Trophoblast cell (in vitro differentiated cells and primary cell): Measurements from ENCODE around the gene ASTN1.
A peak's percentile ranks its signal among the peaks of the same experiment; 100 is the strongest.

Source experiments
- DNase-seq, 2 donors: peaks; one replicate each; pipeline ENCODE4 v3.0.0-alpha.2; 2016
- H2AFZ ChIP-seq: 2 replicates; pipeline ENCODE4 v1.6.1; 2013; ENCODE audit warnings: low read length, moderate library complexity, mild to moderate bottlenecking; ENCODE audit not compliant: insufficient read depth, poor library complexity
- H2AK5ac ChIP-seq: 2 replicates; pipeline ENCODE4 v1.6.1; 2013; ENCODE audit warnings: mild to moderate bottlenecking, low read length
- H2BK120ac ChIP-seq: 2 replicates; pipeline ENCODE4 v1.6.1; 2013; ENCODE audit warnings: low read length, mild to moderate bottlenecking, moderate library complexity; ENCODE audit not compliant: insufficient read depth, poor library complexity
- H2BK12ac ChIP-seq: 2 replicates; pipeline ENCODE4 v1.6.1; 2013; ENCODE audit warnings: mild to moderate bottlenecking, low read length, moderate library complexity
- H2BK5ac ChIP-seq: 2 replicates; pipeline ENCODE4 v1.6.1; 2013; ENCODE audit warnings: low read length, low read depth, moderate library complexity, mild to moderate bottlenecking; ENCODE audit not compliant: poor library complexity
- H3K14ac ChIP-seq: 2 replicates; pipeline ENCODE4 v1.6.1; 2013; ENCODE audit warnings: mild to moderate bottlenecking, low read length
- H3K18ac ChIP-seq: 2 replicates; pipeline ENCODE4 v1.6.1; 2013; ENCODE audit warnings: mild to moderate bottlenecking, low read length
- H3K23ac ChIP-seq: 2 replicates; pipeline ENCODE4 v1.6.1; 2013; ENCODE audit warnings: low read length
- H3K27ac ChIP-seq: 2 replicates; pipeline ENCODE4 v1.5.1; 2013; ENCODE audit warnings: low read depth, mild to moderate bottlenecking, inconsistent platforms, low read length, moderate library complexity
- H3K27me3 ChIP-seq: 2 replicates; pipeline ENCODE4 v1.6.1; 2013; ENCODE audit warnings: inconsistent platforms, mild to moderate bottlenecking, low read length, moderate library complexity; ENCODE audit not compliant: insufficient read depth
- H3K36me3 ChIP-seq, 2 experiments: 1 replicate in 1 of 2; 2 replicates in 1 of 2; pipeline ENCODE4 v1.6.1; 2013; ENCODE audit warnings: low read length in 2 of 2, mild to moderate bottlenecking in 2 of 2, moderate library complexity in 1 of 2; ENCODE audit not compliant: insufficient read depth in 2 of 2, control insufficient read depth in 1 of 2
- H3K4ac ChIP-seq: 2 replicates; pipeline ENCODE4 v1.6.1; 2013; ENCODE audit warnings: low read depth, mild to moderate bottlenecking, low read length, moderate library complexity
- H3K4me1 ChIP-seq, 2 experiments: 1 replicate in 1 of 2; 2 replicates in 1 of 2; pipeline ENCODE4 v1.6.1; 2013; ENCODE audit warnings: low read length in 2 of 2, mild to moderate bottlenecking in 2 of 2, moderate library complexity in 1 of 2; ENCODE audit not compliant: insufficient read depth in 2 of 2, control insufficient read depth in 1 of 2
- H3K4me2 ChIP-seq: 2 replicates; pipeline ENCODE4 v1.6.1; 2013; ENCODE audit warnings: inconsistent platforms, mild to moderate bottlenecking, low read length, moderate library complexity
- H3K4me3 ChIP-seq: 2 replicates; pipeline ENCODE4 v1.5.1; 2013; ENCODE audit warnings: mild to moderate bottlenecking, low read depth, low read length, inconsistent platforms
- H3K79me1 ChIP-seq: one replicate; pipeline ENCODE4 v1.6.1; 2013; ENCODE audit warnings: low read length
- H3K79me2 ChIP-seq: 2 replicates; pipeline ENCODE4 v1.6.1; 2013; ENCODE audit warnings: low read length, mild to moderate bottlenecking; ENCODE audit not compliant: control insufficient read depth, insufficient read depth, poor library complexity
- H3K9ac ChIP-seq: 2 replicates; pipeline ENCODE4 v1.6.1; 2013; ENCODE audit warnings: mild to moderate bottlenecking, low read length
- H3K9me3 ChIP-seq: 2 replicates; pipeline ENCODE4 v1.6.1; 2013; ENCODE audit warnings: low read depth, mild to moderate bottlenecking, control low read depth, inconsistent platforms, low read length; ENCODE audit not compliant: insufficient read depth
- H4K12ac ChIP-seq: 2 replicates; pipeline ENCODE4 v1.6.1; 2013; ENCODE audit warnings: low read depth, mild to moderate bottlenecking, low read length, moderate library complexity
- H4K8ac ChIP-seq: 2 replicates; pipeline ENCODE4 v1.6.1; 2013; ENCODE audit warnings: low read depth, mild to moderate bottlenecking, low read length, moderate library complexity
- H4K91ac ChIP-seq: one replicate; pipeline ENCODE4 v1.6.1; 2013; ENCODE audit warnings: low read depth, mild to moderate bottlenecking, low read length, moderate library complexity
- WGBS: extraction: QIAGEN DNeasy Blood & Tissue Kit; methylation state at CpG from one replicate; pipeline ENCODE4 v1.1.7; 2013; ENCODE audit warnings: missing lambda C conversion rate; ENCODE audit not compliant: insufficient read length, insufficient coverage; ENCODE audit errors: extremely low coverage; 5-methylcytosine and 5-hydroxymethylcytosine counted together

Gene ASTN1

GRCh38 chr1:176866011-176866714 lies 298.3 kb downstream of the ASTN1 start:
- Histone ChIP-seq H3K4me1 (peaks cover 4 to 5% of the 10 kb centered on the region in 2 experiments), H4K91ac (no peak overlapping the region), H3K4me3 (no peak overlapping the region), H3K9ac (no peak overlapping the region), H3K9me3 (no peaks in the 10 kb centered on the region), H2AK5ac (no peak overlapping the region), H3K23ac (no peak overlapping the region), H3K27me3 (no peaks in the 10 kb centered on the region), H3K4ac (no peak overlapping the region), H4K8ac (no peak overlapping the region), H3K4me2 (no peak overlapping the region), H2BK5ac (no peak overlapping the region), H2AFZ (no peak overlapping the region), H4K12ac (no peak overlapping the region), H3K27ac (no peak overlapping the region), H2BK12ac (peak overlapping the region; percentile 16), H3K36me3 (no peaks in the 10 kb centered on the region), H3K18ac (no peak overlapping the region), H3K79me1 (no peaks in the 10 kb centered on the region), H3K14ac (no peak overlapping the region), H3K79me2 (no peaks in the 10 kb centered on the region), H2BK120ac (no peak overlapping the region)
- DNase-seq = peak; percentile 41 to 72
- no CpG with 5 or more reads among the region's 1 CpG for WGBS

GRCh38 chr1:176864211-176864610 lies 300.3 kb downstream of the ASTN1 start:
- WGBS = no CpG with 5 or more reads among the region's 9 CpGs
- H3K18ac ChIP-seq = no peak overlapping the region

GRCh38 chr1:176863613-176864012 lies 300.9 kb downstream of the ASTN1 start:
- Histone ChIP-seq H3K27me3 (no peaks in the 10 kb centered on the region), H3K4me2 (no peak overlapping the region), H3K27ac (no peak overlapping the region), H2BK12ac (no peak overlapping the region), H2AK5ac (no peak overlapping the region), H3K9ac (no peak overlapping the region), H3K4me1 (peaks cover 4 to 5% of the 10 kb centered on the region in 2 experiments), H2AFZ (no peak overlapping the region), H2BK5ac (no peak overlapping the region), H3K14ac (no peak overlapping the region), H4K91ac (no peak overlapping the region), H3K36me3 (no peaks in the 10 kb centered on the region), H3K79me1 (no peaks in the 10 kb centered on the region), H3K4ac (no peak overlapping the region), H3K23ac (no peak overlapping the region), H4K12ac (no peak overlapping the region), H3K9me3 (no peaks in the 10 kb centered on the region), H4K8ac (peak overlapping the region; percentile 27), H2BK120ac (no peak overlapping the region), H3K79me2 (no peaks in the 10 kb centered on the region), H3K4me3 (no peak overlapping the region), H3K18ac (no peak overlapping the region)
- no CpG with 5 or more reads among the region's 4 CpGs for WGBS
- DNase-seq = peak in 1 of 2 donors; percentile 38

More at GRCh38 chr1:176864211-176864610, 300.3 kb downstream of the ASTN1 start:
- Histone ChIP-seq H3K27ac (no peak overlapping the region), H3K27me3 (no peaks in the 10 kb centered on the region), H3K23ac (no peak overlapping the region), H3K36me3 (no peaks in the 10 kb centered on the region), H3K79me1 (no peaks in the 10 kb centered on the region), H2BK5ac (no peak overlapping the region), H4K12ac (no peak overlapping the region), H3K4me1 (peaks cover 4 to 5% of the 10 kb centered on the region in 2 experiments), H2AK5ac (no peak overlapping the region), H2BK120ac (no peak overlapping the region), H3K4me2 (no peak overlapping the region), H3K4ac (no peak overlapping the region), H3K79me2 (no peaks in the 10 kb centered on the region), H3K9ac (no peak overlapping the region), H2AFZ (no peak overlapping the region), H3K9me3 (no peaks in the 10 kb centered on the region), H3K14ac (no peak overlapping the region), H3K4me3 (no peak overlapping the region), H4K8ac (no peak overlapping the region), H2BK12ac (peak overlapping the region; percentile 32), H4K91ac (peak overlapping the region; percentile 51)
- no peak for DNase-seq

DNA sequence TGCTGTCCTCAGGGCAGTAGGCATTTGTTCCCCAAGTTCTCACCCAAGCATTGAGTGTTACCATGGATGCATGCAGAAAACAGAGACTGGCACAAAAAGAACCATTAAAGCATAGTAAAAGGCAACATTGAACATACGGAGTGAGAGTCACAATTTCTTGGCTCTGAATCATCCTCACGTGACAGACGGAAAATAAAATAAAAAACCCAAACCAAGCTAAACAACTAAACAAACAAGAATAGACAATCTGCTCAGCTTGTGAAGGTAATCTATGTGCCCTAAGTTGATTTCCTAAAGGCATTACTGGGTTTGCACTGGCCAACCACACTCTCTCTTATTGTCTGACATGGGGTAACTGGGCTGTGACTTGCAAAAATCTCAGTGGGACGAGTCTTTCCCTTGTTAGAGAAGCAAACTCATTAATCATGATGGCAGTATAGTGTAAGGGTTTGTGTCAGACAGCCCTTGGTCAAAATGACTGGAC lies 306.0 kb downstream of the ASTN1 start:
- no peak overlapping the region for H4K8ac ChIP-seq
- no peak overlapping the region for H3K4me2 ChIP-seq
- H2BK12ac ChIP-seq = no peak overlapping the region
- no peak overlapping the region for H3K14ac ChIP-seq
- no peak overlapping the region for H2BK120ac ChIP-seq
- WGBS = no CpG with 5 or more reads among the region's 4 CpGs
- no peak overlapping the region for H3K4ac ChIP-seq
- DNase-seq = no peak
- no peaks in the 10 kb centered on the region for H3K9me3 ChIP-seq
- H3K18ac ChIP-seq = no peak overlapping the region
- H3K27ac ChIP-seq = no peak overlapping the region
- no peak overlapping the region for H3K23ac ChIP-seq
- peak overlapping the region; percentile 7 for H4K91ac ChIP-seq
- peaks cover 4% of the 10 kb centered on the region for H3K79me1 ChIP-seq
- no peak overlapping the region for H3K9ac ChIP-seq
- no peak overlapping the region for H2AFZ ChIP-seq
- no peak overlapping the region for H2BK5ac ChIP-seq
- H3K79me2 ChIP-seq = no peaks in the 10 kb centered on the region
- no peaks in the 10 kb centered on the region for H3K27me3 ChIP-seq
- H3K4me1 ChIP-seq = peaks cover 10 to 14% of the 10 kb centered on the region in 2 experiments
- no peak overlapping the region for H2AK5ac ChIP-seq
- H3K36me3 ChIP-seq = no peaks in the 10 kb centered on the region
- H3K4me3 ChIP-seq = no peak overlapping the region
- no peak overlapping the region for H4K12ac ChIP-seq
